Activated naive CD4-positive, alpha-beta T cell treated with anti-CD3 and anti-CD28 coated beads for 36 hours (primary cell): ENCODE measurements around the gene PLIN1. TPM values are rescaled to one million over a fixed set of nuclear protein-coding genes. Genes with fewer than 3 reads are reported as not detected.
"Not testable (repeated sequence)": the region's sequence is repeated elsewhere in the genome, so short reads cannot be mapped to it uniquely, and the experiment has no call there.

ENCODE experiments used
- CTCF ChIA-PET: fragments of 350-600 bp; sonication (Branson Sonifier 250); formaldehyde crosslinking; loops from one replicate; lab custom pipeline; 2021; ENCODE audit warnings: antibody characterized with exemption; lab: Charles Lee
- DNase-seq: peaks from one replicate; pipeline ENCODE4 v3.0.0-alpha.2; 2020
- H3K27ac Mint-ChIP-seq: one replicate; pipeline ENCODE4 v1.8.0; 2021; ENCODE audit warnings: mild to moderate bottlenecking, mixed read lengths
- H3K27me3 Mint-ChIP-seq: one replicate; pipeline ENCODE4 v1.8.0; 2021; ENCODE audit warnings: low read depth, mixed read lengths
- H3K36me3 Mint-ChIP-seq: one replicate; pipeline ENCODE4 v1.8.0; 2021; ENCODE audit warnings: low read depth, mixed read lengths
- H3K4me1 Mint-ChIP-seq: one replicate; pipeline ENCODE4 v1.8.0; 2021; ENCODE audit warnings: low read depth, mixed read lengths
- H3K4me3 Mint-ChIP-seq: one replicate; pipeline ENCODE4 v1.8.0; 2021; ENCODE audit warnings: mild to moderate bottlenecking, moderate library complexity, mixed read lengths
- H3K9me3 Mint-ChIP-seq: one replicate; pipeline ENCODE4 v1.8.0; 2021; ENCODE audit warnings: mixed read lengths
- intact Hi-C: fragments of 100-400 bp; cut with micrococcal nuclease; formaldehyde crosslinking; loops from one replicate; pipeline ENCODE4 v1.15.1; 2023
- total RNA-seq, 2 experiments: library from RNA; stranded (reverse); gene quantifications; one replicate each; pipeline ENCODE4 v1.2.3, GENCODE V29; 2021

The PLIN1 gene
- total RNA-seq, 2 experiments from 2014 or later = 0.17 to 0.30 TPM

DNA sequence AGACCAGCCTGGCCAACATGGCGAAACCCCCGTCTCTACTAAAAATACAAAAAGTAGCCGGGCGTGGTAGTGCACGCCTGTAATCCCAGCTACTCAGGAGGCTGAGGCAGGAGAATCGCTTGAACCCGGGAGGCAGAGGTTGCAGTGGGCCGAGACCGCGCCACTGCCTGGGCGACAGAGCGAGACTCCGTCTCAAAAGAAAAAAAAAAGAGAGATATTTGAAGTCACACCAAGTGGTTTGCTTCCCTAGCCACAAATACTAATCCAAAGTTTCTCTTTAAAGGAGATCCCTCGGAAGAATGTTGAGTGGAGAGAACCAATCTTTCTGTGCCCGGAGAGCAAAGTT, 10.7 kb upstream of the PLIN1 start:
- not testable (repeated sequence) for H3K36me3 Mint-ChIP-seq, H3K27me3 Mint-ChIP-seq, H3K27ac Mint-ChIP-seq, DNase-seq, H3K9me3 Mint-ChIP-seq
- peaks cover 11% of the 10 kb centered on the region for H3K4me1 Mint-ChIP-seq
- H3K4me3 Mint-ChIP-seq = peak overlapping the region; percentile 88
- intact Hi-C loops = loop anchor here (1.0 kb wide), 1 partner anchor 369 kb away; no protein-coding TSS in a partner anchor
- CTCF ChIA-PET = interaction anchor here (1.3 kb wide), 1 partner anchor 17 kb away, joined by 5 read pairs; no protein-coding TSS in a partner anchor

DNA sequence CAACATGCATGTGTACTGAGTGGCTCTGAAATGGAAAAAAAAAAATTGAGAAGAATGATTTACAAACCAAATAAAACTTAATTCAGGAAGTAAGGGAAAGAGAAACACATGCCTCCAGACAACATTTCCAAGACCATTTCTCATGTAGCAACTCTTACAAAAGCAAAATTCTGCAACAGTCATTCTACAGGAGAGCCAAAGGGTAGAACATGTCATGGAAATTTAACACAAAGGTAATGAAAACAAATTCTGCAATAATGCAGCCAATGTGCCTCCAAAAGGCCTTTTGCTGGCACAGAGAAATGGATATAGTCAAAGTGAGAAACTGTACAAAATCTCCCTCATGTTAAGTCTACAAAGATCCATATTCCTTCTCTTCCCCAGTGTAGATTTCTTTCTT, 7.4 kb upstream of the PLIN1 start:
- peaks cover 11% of the 10 kb centered on the region for H3K4me1 Mint-ChIP-seq
- no peaks in the 10 kb centered on the region for H3K9me3 Mint-ChIP-seq
- no peak overlapping the region for H3K27ac Mint-ChIP-seq
- H3K27me3 Mint-ChIP-seq = no peaks in the 10 kb centered on the region
- intact Hi-C loops = no loop called here
- H3K4me3 Mint-ChIP-seq = no peak overlapping the region
- peaks cover 6% of the 10 kb centered on the region for H3K36me3 Mint-ChIP-seq
- CTCF ChIA-PET = no interaction called here
- no peak for DNase-seq

DNA sequence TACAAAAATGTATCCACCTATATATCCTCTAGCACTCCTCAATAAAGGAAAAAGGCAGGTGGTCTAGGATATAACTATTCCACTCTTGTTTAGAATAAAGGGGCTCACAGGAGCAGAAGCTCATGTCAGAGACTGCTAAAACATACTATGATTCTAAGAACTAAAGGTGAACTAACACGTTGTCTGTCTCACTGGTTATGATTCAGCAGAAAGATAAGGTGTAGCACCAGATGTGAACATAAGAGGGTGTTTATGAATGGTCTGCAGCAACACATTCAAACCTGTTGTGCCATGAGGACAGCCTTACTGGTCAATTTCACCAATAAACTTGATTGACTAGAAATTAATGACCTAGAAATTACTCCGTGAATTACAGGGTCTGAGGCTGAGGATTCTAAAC, 6.8 kb upstream of the PLIN1 start:
- CTCF ChIA-PET = no interaction called here
- no peaks in the 10 kb centered on the region for H3K9me3 Mint-ChIP-seq
- peaks cover 9% of the 10 kb centered on the region for H3K4me1 Mint-ChIP-seq
- DNase-seq = no peak
- H3K4me3 Mint-ChIP-seq = no peak overlapping the region
- H3K36me3 Mint-ChIP-seq = peaks cover 6% of the 10 kb centered on the region
- intact Hi-C loops = no loop called here
- no peaks in the 10 kb centered on the region for H3K27me3 Mint-ChIP-seq
- no peak overlapping the region for H3K27ac Mint-ChIP-seq

DNA sequence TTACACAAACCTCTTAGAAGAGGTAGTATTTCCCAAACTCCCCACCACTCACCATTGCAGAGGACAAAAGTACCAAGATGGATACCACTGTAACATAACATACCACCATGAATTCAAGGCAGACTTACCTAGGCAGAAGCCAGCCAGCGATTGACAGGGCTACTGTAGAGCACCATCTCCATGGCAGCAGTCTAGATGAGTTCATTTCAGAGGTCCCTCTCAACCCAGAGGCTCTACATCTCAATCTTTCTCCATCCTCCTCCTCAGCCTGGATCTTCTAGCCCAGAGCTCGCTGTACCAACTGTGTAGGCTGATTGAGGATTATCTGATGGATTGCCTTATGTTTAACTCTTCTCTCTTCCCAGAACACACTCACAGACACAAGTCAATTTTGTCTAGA, 2.0 kb upstream of the PLIN1 start:
- CTCF ChIA-PET = no interaction called here
- intact Hi-C loops = no loop called here
- no peak overlapping the region for H3K4me3 Mint-ChIP-seq
- H3K27ac Mint-ChIP-seq = no peak overlapping the region
- no peaks in the 10 kb centered on the region for H3K4me1 Mint-ChIP-seq
- H3K9me3 Mint-ChIP-seq = no peaks in the 10 kb centered on the region
- H3K27me3 Mint-ChIP-seq = no peaks in the 10 kb centered on the region
- no peak for DNase-seq
- H3K36me3 Mint-ChIP-seq = peaks cover 6% of the 10 kb centered on the region

DNA sequence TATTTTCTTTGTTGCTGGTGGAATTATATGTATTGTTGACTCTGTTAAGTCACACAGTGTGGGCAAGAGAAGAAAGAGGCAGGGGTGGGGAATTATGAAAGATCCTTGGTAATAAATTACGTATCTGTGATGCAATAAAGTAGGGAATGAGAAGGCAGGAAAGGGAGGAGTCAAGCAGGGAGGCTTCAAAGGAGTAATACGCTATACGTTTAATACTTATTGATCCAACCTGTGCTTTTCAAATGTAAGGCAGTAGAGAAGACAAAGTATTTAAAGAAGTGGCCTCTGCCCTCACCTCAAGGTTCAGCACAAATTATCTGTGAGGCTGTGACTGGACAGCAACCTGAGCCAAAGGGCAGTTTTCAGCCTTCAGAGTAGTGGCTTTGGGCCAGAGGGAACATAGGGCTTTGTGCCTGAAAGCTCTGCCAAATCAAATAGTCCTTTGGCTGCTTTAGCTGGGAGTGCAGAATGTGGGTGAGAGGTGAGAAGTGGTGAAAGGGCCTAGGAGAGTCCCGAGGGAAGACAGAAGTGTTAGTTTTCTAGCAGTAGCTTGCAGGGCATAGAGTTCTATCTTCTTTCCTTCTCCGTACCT, 1.2 kb upstream of the PLIN1 start:
- peaks cover 4% of the 10 kb centered on the region for H3K36me3 Mint-ChIP-seq
- no peaks in the 10 kb centered on the region for H3K27me3 Mint-ChIP-seq
- H3K9me3 Mint-ChIP-seq = no peaks in the 10 kb centered on the region
- no peaks in the 10 kb centered on the region for H3K4me1 Mint-ChIP-seq
- DNase-seq = no peak
- no peak overlapping the region for H3K27ac Mint-ChIP-seq
- CTCF ChIA-PET = no interaction called here
- no peak overlapping the region for H3K4me3 Mint-ChIP-seq
- intact Hi-C loops = no loop called here

GRCh38 chr15:89677381-89677780, 1.8 kb downstream of the PLIN1 start:
- Mint-ChIP-seq H3K36me3 (no peaks in the 10 kb centered on the region), H3K9me3 (no peaks in the 10 kb centered on the region), H3K27ac (no peak overlapping the region), H3K4me3 (no peak overlapping the region), H3K27me3 (no peaks in the 10 kb centered on the region), H3K4me1 (no peaks in the 10 kb centered on the region)
- no peak for DNase-seq
- intact Hi-C loops = no loop called here
- CTCF ChIA-PET = no interaction called here

- CTCF ChIA-PET = no interaction called here
- Mint-ChIP-seq H3K4me3 (no peak overlapping the region), H3K27ac (no peak overlapping the region), H3K27me3 (no peaks in the 10 kb centered on the region), H3K4me1 (no peaks in the 10 kb centered on the region), H3K9me3 (no peaks in the 10 kb centered on the region), H3K36me3 (no peaks in the 10 kb centered on the region)
- DNase-seq = no peak
- intact Hi-C loops = no loop called here
Measured at GRCh38 chr15:89675606-89676005, 3.6 kb downstream of the PLIN1 start.

- CTCF ChIA-PET = interaction anchor here (1.2 kb wide), 1 partner anchor 28 kb away, joined by 3 read pairs; no protein-coding TSS in a partner anchor
- Mint-ChIP-seq H3K36me3 (no peaks in the 10 kb centered on the region), H3K27me3 (no peaks in the 10 kb centered on the region), H3K4me1 (no peaks in the 10 kb centered on the region), H3K4me3 (no peak overlapping the region), H3K27ac (no peak overlapping the region), H3K9me3 (no peaks in the 10 kb centered on the region)
- intact Hi-C loops = no loop called here
- DNase-seq = no peak
Measured at GRCh38 chr15:89674526-89674925, 4.6 kb downstream of the PLIN1 start.

DNA sequence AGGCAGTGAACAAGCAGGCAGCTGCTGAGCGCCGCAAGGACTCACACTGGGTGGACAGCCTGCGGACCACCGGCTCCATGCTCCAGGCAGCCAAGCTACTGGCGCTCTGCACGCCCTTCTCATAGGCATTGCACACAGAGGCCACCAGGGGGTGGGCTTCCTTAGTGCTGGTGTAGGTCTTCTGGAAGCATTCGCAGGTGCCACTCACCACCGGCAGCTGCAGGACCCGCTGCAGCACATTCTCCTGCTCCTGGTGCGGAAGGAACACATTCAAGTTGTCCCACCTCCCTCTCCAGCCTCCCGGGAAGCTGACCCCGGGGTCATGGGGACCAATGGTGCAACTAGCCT, 6.0 kb downstream of the PLIN1 start:
- no peak overlapping the region for H3K27ac Mint-ChIP-seq
- H3K4me3 Mint-ChIP-seq = no peak overlapping the region
- CTCF ChIA-PET = interaction anchor here (0.5 to 1.8 kb wide), 4 partner anchors 16 to 180 kb away, joined by 3 to 5 read pairs (median 3); no protein-coding TSS in a partner anchor
- H3K36me3 Mint-ChIP-seq = no peaks in the 10 kb centered on the region
- H3K4me1 Mint-ChIP-seq = no peaks in the 10 kb centered on the region
- peak; percentile 23 for DNase-seq
- no peaks in the 10 kb centered on the region for H3K27me3 Mint-ChIP-seq
- intact Hi-C loops = no loop called here
- no peaks in the 10 kb centered on the region for H3K9me3 Mint-ChIP-seq

- Mint-ChIP-seq H3K27me3 (peaks cover under 1% of the 10 kb centered on the region), H3K4me3 (no peak overlapping the region)
- intact Hi-C loops = no loop called here
Measured at GRCh38 chr15:89672221-89673164, 6.7 kb downstream of the PLIN1 start.

GRCh38 chr15:89671687-89672086, 7.5 kb downstream of the PLIN1 start:
- intact Hi-C loops = no loop called here
- Mint-ChIP-seq H3K9me3 (no peaks in the 10 kb centered on the region), H3K27ac (no peak overlapping the region), H3K27me3 (peaks cover 1% of the 10 kb centered on the region), H3K4me3 (no peak overlapping the region), H3K4me1 (no peaks in the 10 kb centered on the region), H3K36me3 (no peaks in the 10 kb centered on the region)
- DNase-seq = no peak
- CTCF ChIA-PET = interaction anchor here (1.8 kb wide), 1 partner anchor 17 kb away, joined by 5 read pairs; no protein-coding TSS in a partner anchor

More at GRCh38 chr15:89672221-89673164, 6.7 kb downstream of the PLIN1 start:
- CTCF ChIA-PET = interaction anchor here (0.8 to 1.8 kb wide), 3 partner anchors 17 to 180 kb away, joined by 3 to 5 read pairs (median 3); no protein-coding TSS in a partner anchor
- Mint-ChIP-seq H3K36me3 (no peaks in the 10 kb centered on the region), H3K27ac (no peak overlapping the region), H3K4me1 (no peaks in the 10 kb centered on the region), H3K9me3 (no peaks in the 10 kb centered on the region)
- no peak for DNase-seq

DNA sequence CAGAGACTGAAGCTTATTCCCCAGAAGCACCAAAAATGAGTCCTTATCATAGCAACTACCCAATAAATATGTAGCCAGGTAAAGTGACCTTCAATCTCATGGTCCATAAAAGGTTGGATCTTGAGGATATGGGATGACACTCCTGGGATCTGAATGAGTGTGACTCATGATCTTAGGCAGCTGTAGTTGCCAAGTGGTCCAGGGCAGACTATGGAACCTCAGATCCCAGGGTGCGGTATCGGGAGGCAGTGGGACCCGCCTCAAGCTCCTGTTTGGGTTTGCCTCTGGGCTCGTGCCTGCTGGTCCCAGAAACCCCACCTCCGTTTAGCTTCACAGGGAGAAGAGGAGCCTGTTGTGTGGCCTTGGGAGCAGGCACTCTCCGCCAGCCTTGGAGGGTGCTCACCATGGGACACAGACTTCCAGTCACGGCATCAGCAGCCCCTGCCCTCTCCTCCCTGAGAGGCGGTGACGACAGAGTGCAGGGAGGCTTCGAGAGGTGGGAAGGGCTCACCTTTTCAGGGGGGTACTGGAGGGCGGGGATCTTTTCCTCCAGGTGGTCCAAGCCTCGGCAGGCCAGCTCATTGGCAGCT, 8.1 kb downstream of the PLIN1 start:
- H3K36me3 Mint-ChIP-seq = no peaks in the 10 kb centered on the region
- peaks cover 6% of the 10 kb centered on the region for H3K27me3 Mint-ChIP-seq
- CTCF ChIA-PET = no interaction called here
- H3K9me3 Mint-ChIP-seq = no peaks in the 10 kb centered on the region
- H3K4me1 Mint-ChIP-seq = no peaks in the 10 kb centered on the region
- no peak overlapping the region for H3K27ac Mint-ChIP-seq
- DNase-seq = no peak
- intact Hi-C loops = no loop called here
- no peak overlapping the region for H3K4me3 Mint-ChIP-seq
